ENCODE measurements around the gene P3H2.

The P3H2 gene

GRCh38 chr3:189941679-189942078, 179.0 kb downstream of the P3H2 start:
- DNase-seq = no peak

DNA sequence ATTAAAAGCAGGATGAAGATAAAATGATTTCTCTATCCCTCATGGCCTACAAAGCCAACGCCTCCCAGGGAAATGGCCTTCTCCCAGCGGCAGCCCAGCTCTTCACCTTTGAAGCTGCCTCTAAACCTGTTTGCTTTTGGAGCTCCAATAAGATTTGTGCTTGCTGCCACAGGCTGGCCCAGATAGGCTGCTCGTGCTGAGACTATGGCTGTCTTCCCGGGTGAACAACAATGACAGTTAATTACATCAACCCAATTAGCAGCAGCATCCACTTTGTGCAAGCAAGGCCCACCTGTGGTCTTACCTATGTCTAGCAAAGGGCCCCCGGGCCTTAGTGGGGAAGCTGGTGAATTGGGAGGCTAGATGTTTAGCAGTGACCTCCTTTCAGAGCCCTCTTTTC, 179.6 kb downstream of the P3H2 start:
- no peak for DNase-seq

DNA sequence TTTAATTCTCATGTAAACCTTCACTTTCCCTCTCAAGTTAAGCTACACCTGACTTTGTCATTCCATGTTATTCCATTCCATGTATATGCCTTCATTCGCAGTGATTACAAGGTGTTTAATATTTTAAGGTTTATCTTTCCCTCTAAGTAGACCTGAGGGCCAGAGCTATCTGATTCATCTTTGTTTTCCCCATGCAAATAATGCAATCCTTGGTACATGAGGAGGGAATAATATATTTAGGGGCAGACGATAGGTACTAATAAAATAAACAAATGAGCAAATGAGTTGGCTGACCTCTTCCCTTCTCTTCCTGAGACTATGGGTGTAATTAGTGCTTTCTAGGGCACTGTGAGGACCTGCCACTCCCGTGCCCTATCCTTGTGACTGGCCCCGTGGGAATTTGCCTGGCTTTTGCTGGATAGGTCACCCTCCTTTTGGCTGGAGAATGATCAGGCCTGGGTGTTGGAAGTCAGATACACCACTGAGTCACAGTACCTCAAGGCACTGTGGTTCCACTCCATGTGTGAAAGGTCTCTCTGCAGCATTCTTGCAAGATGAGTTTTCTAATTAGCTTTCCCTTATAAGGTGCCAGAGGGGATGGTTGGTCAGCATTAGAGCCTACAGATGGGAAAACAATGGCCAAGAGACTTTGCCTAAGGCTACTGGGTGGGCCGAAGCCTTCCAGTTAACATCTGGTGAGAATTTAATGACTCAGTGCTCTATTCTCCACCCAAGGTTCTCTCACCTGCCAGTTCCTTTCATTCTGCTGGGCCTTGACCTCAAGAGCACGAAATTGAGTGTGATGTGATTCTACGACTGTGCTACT, 183.2 kb downstream of the P3H2 start:
- no peak for DNase-seq

GRCh38 chr3:189936201-189936945, 184.3 kb downstream of the P3H2 start:
- DNase-seq = no peak

DNA sequence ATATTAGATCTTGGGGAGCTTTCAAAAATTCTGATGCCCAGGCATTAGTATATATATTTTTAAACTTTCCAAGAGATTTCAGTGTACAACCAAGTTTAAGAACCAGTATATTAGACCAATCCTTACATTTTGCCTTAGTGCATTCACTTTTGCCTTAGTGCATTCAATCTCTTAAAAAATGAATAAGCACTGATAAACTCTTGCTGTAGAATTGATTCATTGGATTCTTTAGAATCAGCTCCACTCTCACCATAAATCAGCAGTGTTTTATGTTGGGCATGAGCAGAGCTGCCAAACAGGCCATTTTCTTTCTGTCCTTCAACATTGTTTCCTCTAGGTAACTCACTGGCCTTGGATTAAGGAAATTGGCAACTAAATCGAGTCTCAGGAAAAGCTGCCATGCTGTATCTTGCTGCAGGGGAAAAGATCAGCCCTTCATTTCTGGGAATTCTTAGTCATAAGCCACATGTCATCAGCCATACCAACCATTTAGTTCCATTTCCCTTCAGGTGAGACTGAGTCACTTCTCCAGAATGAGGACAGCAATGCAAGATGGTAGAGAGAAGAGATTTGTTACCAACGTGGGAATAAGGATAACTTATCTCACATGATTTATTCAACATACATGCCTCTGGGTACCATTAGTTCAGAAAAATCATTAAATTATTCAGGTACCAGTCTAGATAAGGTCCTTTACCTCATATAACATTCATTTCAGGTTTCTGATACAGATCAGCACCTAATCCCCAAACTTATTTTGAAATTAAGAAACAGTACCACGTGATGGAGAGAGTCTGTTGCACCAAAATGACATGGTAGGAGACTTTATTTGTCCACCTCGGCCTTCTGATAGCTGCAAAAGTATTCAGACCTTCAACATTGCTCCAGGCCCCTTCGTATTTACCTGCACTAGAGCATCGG, 192.5 kb downstream of the P3H2 start:
- DNase-seq = no peak

DNA sequence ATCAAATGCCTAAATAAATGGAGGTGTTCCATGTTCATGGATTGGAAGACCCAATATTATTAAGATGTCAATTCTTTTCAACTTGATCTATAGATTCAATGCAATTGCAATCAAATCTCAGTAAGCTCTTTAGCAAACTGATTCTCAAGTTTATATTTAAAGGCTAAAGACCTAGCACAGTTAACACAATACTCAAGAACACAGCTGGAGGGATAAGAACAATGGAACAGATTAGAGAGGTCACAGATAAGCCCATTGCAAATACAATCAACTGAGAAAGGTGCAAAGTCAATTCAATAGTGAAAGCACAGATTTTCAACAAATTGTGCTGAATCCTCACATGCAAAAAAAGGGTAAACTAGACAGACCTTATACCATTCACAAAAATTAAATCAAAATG, 198.9 kb downstream of the P3H2 start:
- no peak for DNase-seq

GRCh38 chr3:189914799-189915198, 205.9 kb downstream of the P3H2 start:
- no peak for DNase-seq

DNA sequence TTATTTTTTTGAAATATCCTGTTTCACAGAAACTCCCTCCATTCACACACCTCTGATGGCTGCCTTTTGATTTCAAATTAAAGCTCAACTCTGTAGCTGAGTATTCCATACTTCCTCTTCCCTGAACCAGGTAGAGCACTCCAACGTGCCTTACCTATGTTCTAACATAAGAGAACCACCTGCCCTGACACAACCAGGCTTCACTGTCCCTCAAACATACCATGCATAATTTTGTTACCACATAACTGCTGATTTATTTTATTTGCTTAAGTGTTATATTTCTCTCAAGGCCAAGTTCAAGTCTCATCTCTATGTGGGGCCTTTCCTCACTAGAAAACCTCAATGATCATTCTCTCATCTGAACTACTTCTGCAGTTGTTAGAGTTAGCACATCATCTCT, 209.7 kb downstream of the P3H2 start:
- DNase-seq = no peak

- no peak for DNase-seq
These were observed 211.1 kb downstream of the P3H2 start for GRCh38 chr3:189909573-189909972.

- DNase-seq = no peak
These were observed 211.6 kb downstream of the P3H2 start for GRCh38 chr3:189909139-189909538.

GRCh38 chr3:189908646-189909045, 212.1 kb downstream of the P3H2 start:
- no peak for DNase-seq

GRCh38 chr3:189907803-189908202, 212.9 kb downstream of the P3H2 start:
- no peak for DNase-seq

Measured in cerebellar nuclear complex (tissue), 1 donor.